Neural cell (in vitro differentiated cells): Measurements from ENCODE around the gene RIPK3. TPM values are rescaled to one million over a fixed set of nuclear protein-coding genes. Genes with fewer than 3 reads are reported as not detected.

ENCODE experiments used
- H2AFZ ChIP-seq: fragments of 200-600, 300-800 bp; sonication (generic), shearing (Covaris generic); 2 replicates; pipeline ENCODE4 v1.6.0; 2014; ENCODE audit warnings: low read depth, mild to moderate bottlenecking, antibody characterized with exemption, low read length, moderate library complexity
- H3F3A ChIP-seq: fragments of 200-600 bp; shearing (Covaris generic); 2 replicates; pipeline ENCODE4 v1.6.1; 2016; ENCODE audit warnings: mild to moderate bottlenecking, moderate library complexity, mixed read lengths, antibody characterized with exemption, low read length; ENCODE audit not compliant: insufficient read depth, poor library complexity, severe bottlenecking
- H3K27ac ChIP-seq: fragments of 200-600, 300-800 bp; sonication (generic), shearing (Covaris generic); 2 replicates; pipeline ENCODE4 v1.5.1; 2014; ENCODE audit warnings: mild to moderate bottlenecking, low read length, moderate library complexity
- H3K27me3 ChIP-seq: fragments of 300-800, 200-600 bp; sonication (generic), shearing (Covaris generic); 2 replicates; pipeline ENCODE4 v1.6.0; 2014; ENCODE audit warnings: mild to moderate bottlenecking, low read depth, low read length, moderate library complexity; ENCODE audit not compliant: insufficient read depth
- H3K36me3 ChIP-seq: fragments of 300-800, 200-600 bp; sonication (generic), shearing (Covaris generic); 2 replicates; pipeline ENCODE4 v1.5.1; 2014; ENCODE audit warnings: mild to moderate bottlenecking, antibody characterized with exemption, low read length, moderate library complexity; ENCODE audit not compliant: insufficient read depth
- H3K4me2 ChIP-seq: fragments of 300-800, 200-600 bp; sonication (generic), shearing (Covaris generic); 2 replicates; pipeline ENCODE4 v1.6.0; 2014; ENCODE audit warnings: mild to moderate bottlenecking, low read length
- H3K4me3 ChIP-seq: fragments of 300-800, 200-600 bp; sonication (generic), shearing (Covaris generic); 2 replicates; pipeline ENCODE4 v1.5.1; 2014; ENCODE audit warnings: mild to moderate bottlenecking, low read length, moderate library complexity
- H3K79me2 ChIP-seq: fragments of 200-600 bp; shearing (Covaris generic); replicated peaks from 2 replicates; pipeline ENCODE4 v1.6.0; 2014; ENCODE audit warnings: mild to moderate bottlenecking, low read length, moderate library complexity; ENCODE audit not compliant: insufficient read depth
- H3K9ac ChIP-seq: fragments of 300-800, 200-600 bp; sonication (generic), shearing (Covaris generic); 2 replicates; pipeline ENCODE4 v1.6.1; 2016; ENCODE audit warnings: mild to moderate bottlenecking, low read length, mixed read lengths
- H3K9me2 ChIP-seq: fragments of 200-600 bp; shearing (Covaris generic); 2 replicates; pipeline ENCODE4 v1.6.1; 2016; ENCODE audit warnings: mild to moderate bottlenecking, low read length, mixed read lengths; ENCODE audit not compliant: insufficient read depth
- H3K9me3 ChIP-seq: fragments of 200-600, 300-800 bp; sonication (generic), shearing (Covaris generic); 2 replicates; pipeline ENCODE4 v1.6.1; 2016; ENCODE audit warnings: mild to moderate bottlenecking, mixed run types, low read length, moderate library complexity, mixed read lengths
- H4K20me1 ChIP-seq: fragments of 200-600 bp; shearing (Covaris generic); 2 replicates; pipeline ENCODE4 v1.6.1; 2016; ENCODE audit warnings: mild to moderate bottlenecking, mixed run types; ENCODE audit not compliant: insufficient read depth
- CTCF ChIP-seq: fragments of 450-650 bp; IDR thresholded peaks from 2 replicates; pipeline ENCODE4 v1.5.1; 2014; ENCODE audit warnings: antibody characterized with exemption, mild to moderate bottlenecking, moderate library complexity; ENCODE audit not compliant: poor library complexity, severe bottlenecking
- EP300 ChIP-seq: fragments of 450-650 bp; conservative IDR thresholded peaks from 2 replicates; pipeline ENCODE4 v1.6.1; 2014; ENCODE audit warnings: antibody characterized with exemption, mild to moderate bottlenecking, moderate library complexity; ENCODE audit not compliant: poor library complexity, severe bottlenecking
- EZH2 ChIP-seq: fragments of 200-600, 300-800 bp; shearing (Covaris generic), sonication (generic); IDR thresholded peaks from 2 replicates; pipeline ENCODE4 v1.6.1; 2014; ENCODE audit warnings: antibody characterized with exemption, low read length, borderline replicate concordance, mild to moderate bottlenecking; ENCODE audit not compliant: insufficient read depth, poor library complexity, severe bottlenecking
- MXI1 ChIP-seq: fragments of 450-650 bp; conservative IDR thresholded peaks from 2 replicates; pipeline ENCODE4 v1.6.1; 2014; ENCODE audit warnings: antibody characterized with exemption, mild to moderate bottlenecking; ENCODE audit not compliant: poor library complexity, severe bottlenecking
- POLR2AphosphoS5 ChIP-seq: IDR thresholded peaks from 2 replicates; pipeline ENCODE4 v1.6.1; 2012
- RAD21 ChIP-seq: fragments of 450-650 bp; conservative IDR thresholded peaks from 2 replicates; pipeline ENCODE4 v1.6.1; 2014; ENCODE audit warnings: antibody characterized with exemption, mild to moderate bottlenecking, moderate library complexity
- REST ChIP-seq: IDR thresholded peaks from 2 replicates; pipeline ENCODE4 v1.6.1; 2012; ENCODE audit warnings: borderline replicate concordance
- SMC3 ChIP-seq: fragments of 450-650 bp; conservative IDR thresholded peaks from 2 replicates; pipeline ENCODE4 v1.6.1; 2014; ENCODE audit warnings: antibody characterized with exemption, mild to moderate bottlenecking, moderate library complexity; ENCODE audit not compliant: poor library complexity
- TAF1 ChIP-seq: IDR thresholded peaks from 2 replicates; pipeline ENCODE4 v1.6.1; 2012; ENCODE audit warnings: low read depth
- polyA plus RNA-seq: library from polyadenylated mRNA; depleted of rRNA; stranded (reverse); fragments of >200 nt; gene quantifications from 2 replicates; pipeline ENCODE4 v1.2.3, GENCODE V29; 2014

Gene RIPK3
- polyA plus RNA-seq, 1 donor from 2014 or later: not detected

- H3K27me3 ChIP-seq: peaks cover 39% of the 10 kb centered on the region
- H3K4me3 ChIP-seq: no peak overlapping the region
- H3K9me2 ChIP-seq: no peaks in the 10 kb centered on the region
- no peaks in the 10 kb centered on the region for H3K9me3 ChIP-seq
- H3K9ac ChIP-seq: no peak overlapping the region
- H2AFZ ChIP-seq: no peak overlapping the region
- H3F3A ChIP-seq: no peaks in the 10 kb centered on the region
- no peaks in the 10 kb centered on the region for H3K79me2 ChIP-seq
- H3K4me2 ChIP-seq: no peak overlapping the region
- H3K27ac ChIP-seq: no peak overlapping the region
- no peaks in the 10 kb centered on the region for H3K36me3 ChIP-seq
- H4K20me1 ChIP-seq: no peaks in the 10 kb centered on the region
- TF ChIP-seq MXI1: no peak
- no peak for TF ChIP-seq EP300
- TF ChIP-seq POLR2AphosphoS5: no peak
- TF ChIP-seq RAD21: no peak
- no peak for TF ChIP-seq EZH2
- TF ChIP-seq REST: no peak
- TF ChIP-seq CTCF: no peak
- no peak for TF ChIP-seq SMC3
- no peak for TF ChIP-seq TAF1
These were observed 3.1 kb upstream of the RIPK3 start for GRCh38 chr14:24342889-24343288.

- no peak overlapping the region for H2AFZ ChIP-seq
- no peaks in the 10 kb centered on the region for H3K9me3 ChIP-seq
- H3K27me3 ChIP-seq: peaks cover 62% of the 10 kb centered on the region
- no peak overlapping the region for H3K9ac ChIP-seq
- no peaks in the 10 kb centered on the region for H4K20me1 ChIP-seq
- H3K36me3 ChIP-seq: no peaks in the 10 kb centered on the region
- no peak for TF ChIP-seq REST
- no peak for TF ChIP-seq EP300
- no peak for TF ChIP-seq EZH2
- TF ChIP-seq TAF1: no peak
- TF ChIP-seq CTCF: no peak
- TF ChIP-seq RAD21: no peak
- no peak for TF ChIP-seq POLR2AphosphoS5
- TF ChIP-seq SMC3: no peak
- TF ChIP-seq MXI1: no peak
- no peak overlapping the region for H3K4me2 ChIP-seq
- no peaks in the 10 kb centered on the region for H3K9me2 ChIP-seq
- H3K27ac ChIP-seq: no peak overlapping the region
- no peaks in the 10 kb centered on the region for H3K79me2 ChIP-seq
- no peak overlapping the region for H3K4me3 ChIP-seq
- no peaks in the 10 kb centered on the region for H3F3A ChIP-seq
These were observed 815 bp upstream of the RIPK3 start for GRCh38 chr14:24340606-24341005.
